Progenitor cell of endocrine pancreas (in vitro differentiated cells): ENCODE results near the gene BNIP3. TPM values are rescaled to one million over a fixed set of nuclear protein-coding genes. Genes with fewer than 3 reads are reported as not detected.

Experiments
- DNase-seq: peaks from one replicate; pipeline ENCODE4 v3.0.0; 2021; ENCODE audit warnings: low spot score; ENCODE audit not compliant: unreplicated experiment
- H3K27ac Mint-ChIP-seq: 2 replicates; pipeline ENCODE4 v1.8.0; 2021; ENCODE audit warnings: mild to moderate bottlenecking, moderate library complexity, mixed read lengths
- H3K27me3 Mint-ChIP-seq: 2 replicates; pipeline ENCODE4 v1.8.0; 2021; ENCODE audit warnings: mixed read lengths
- H3K36me3 Mint-ChIP-seq: 2 replicates; pipeline ENCODE4 v1.8.0; 2022; ENCODE audit warnings: mixed read lengths; ENCODE audit not compliant: insufficient read depth
- H3K4me1 Mint-ChIP-seq: 2 replicates; pipeline ENCODE4 v1.8.0; 2021; ENCODE audit warnings: low read depth, mixed read lengths
- H3K4me3 Mint-ChIP-seq: 2 replicates; pipeline ENCODE4 v1.8.0; 2021; ENCODE audit warnings: low read depth, mild to moderate bottlenecking, moderate library complexity, mixed read lengths
- H3K9me3 Mint-ChIP-seq: 2 replicates; pipeline ENCODE4 v1.8.0; 2021; ENCODE audit warnings: low read depth, mixed read lengths
- CTCF ChIP-seq: fragments of 200-600 bp; sonication (generic); IDR thresholded peaks from one replicate; pipeline ENCODE4 v1.5.0; 2021; ENCODE audit warnings: antibody characterized with exemption, mild to moderate bottlenecking; ENCODE audit not compliant: unreplicated experiment
- total RNA-seq: library from RNA; stranded (reverse); gene quantifications from 2 replicates; pipeline ENCODE4 v1.2.1, GENCODE V29; 2021

BNIP3 gene
- total RNA-seq, 1 donor from 2014 or later, result 32.4 TPM

- no peaks in the 10 kb centered on the region for H3K27me3 Mint-ChIP-seq
- TF ChIP-seq CTCF, result no peak
- H3K36me3 Mint-ChIP-seq, result peaks cover 10% of the 10 kb centered on the region
- peaks cover 18% of the 10 kb centered on the region for H3K4me1 Mint-ChIP-seq
- no peak overlapping the region for H3K4me3 Mint-ChIP-seq
- no peak for DNase-seq
- H3K27ac Mint-ChIP-seq, result no peak overlapping the region
- H3K9me3 Mint-ChIP-seq, result no peaks in the 10 kb centered on the region
These were observed 7.5 kb downstream of the BNIP3 start for GRCh38 chr10:131974034-131974817.

- Mint-ChIP-seq H3K4me1 (peaks cover 13% of the 10 kb centered on the region), H3K27ac (no peak overlapping the region), H3K27me3 (no peaks in the 10 kb centered on the region), H3K36me3 (peaks cover 14% of the 10 kb centered on the region), H3K4me3 (no peak overlapping the region), H3K9me3 (no peaks in the 10 kb centered on the region)
- no peak for DNase-seq
- TF ChIP-seq CTCF, result no peak
These were observed 8.4 kb downstream of the BNIP3 start for GRCh38 chr10:131973160-131973951.

- Mint-ChIP-seq H3K9me3 (no peaks in the 10 kb centered on the region), H3K36me3 (peaks cover 14% of the 10 kb centered on the region), H3K4me3 (no peak overlapping the region), H3K27me3 (no peaks in the 10 kb centered on the region), H3K4me1 (peaks cover 5% of the 10 kb centered on the region), H3K27ac (no peak overlapping the region)
- DNase-seq, result no peak
- TF ChIP-seq CTCF, result no peak
These were observed 9.2 kb downstream of the BNIP3 start for GRCh38 chr10:131972474-131973071.

- no peak overlapping the region for H3K4me3 Mint-ChIP-seq
- no peaks in the 10 kb centered on the region for H3K4me1 Mint-ChIP-seq
- H3K9me3 Mint-ChIP-seq, result no peaks in the 10 kb centered on the region
- H3K36me3 Mint-ChIP-seq, result peaks cover 14% of the 10 kb centered on the region
- no peak for TF ChIP-seq CTCF
- no peaks in the 10 kb centered on the region for H3K27me3 Mint-ChIP-seq
- no peak for DNase-seq
- no peak overlapping the region for H3K27ac Mint-ChIP-seq
These were observed 10.1 kb downstream of the BNIP3 start for GRCh38 chr10:131971591-131971990.

GRCh38 chr10:131970946-131971345 lies 10.8 kb downstream of the BNIP3 start:
- no peak overlapping the region for H3K4me3 Mint-ChIP-seq
- H3K27me3 Mint-ChIP-seq, result no peaks in the 10 kb centered on the region
- no peak overlapping the region for H3K27ac Mint-ChIP-seq
- H3K9me3 Mint-ChIP-seq, result no peaks in the 10 kb centered on the region
- TF ChIP-seq CTCF, result no peak
- DNase-seq, result no peak
- H3K4me1 Mint-ChIP-seq, result no peaks in the 10 kb centered on the region
- H3K36me3 Mint-ChIP-seq, result peaks cover 14% of the 10 kb centered on the region
